ENCODE measurements around the gene TAF1C.

Gene TAF1C

GRCh38 chr16:84156342-84156784, 30.5 kb downstream of the TAF1C start:
- no peak for DNase-seq (ENCODE audit: low read depth)

- DNase-seq (ENCODE audit: low read depth) = no peak
Observed at GRCh38 chr16:84155771-84156170, 31.1 kb downstream of the TAF1C start.

GRCh38 chr16:84155226-84155625, 31.6 kb downstream of the TAF1C start:
- no peak for DNase-seq (ENCODE audit: low read depth)

GRCh38 chr16:84153660-84154214, 33.1 kb downstream of the TAF1C start:
- no peak for DNase-seq (ENCODE audit: low read depth)

GRCh38 chr16:84150926-84151325, 35.9 kb downstream of the TAF1C start:
- no peak for DNase-seq (ENCODE audit: low read depth)

- peak; percentile 71 for DNase-seq (ENCODE audit: low read depth)
Observed at GRCh38 chr16:84144859-84145639, 41.8 kb downstream of the TAF1C start, which contains the start of the genes DNAAF1 and HSDL1. TSS of gene DNAAF1 (plus strand) at chr16:84145308. CDS start at chr16:84145441, 133 bp downstream. TSS of gene HSDL1 (minus strand) at chr16:84145177. CDS start at chr16:84131321, 13,856 bp downstream.

GRCh38 chr16:84144209-84144858, 42.5 kb downstream of the TAF1C start:
- no peak for DNase-seq (ENCODE audit: low read depth)

- no peak for DNase-seq (ENCODE audit: low read depth)
Observed at GRCh38 chr16:84143784-84144199, 43.1 kb downstream of the TAF1C start.

- no peak for DNase-seq (ENCODE audit: low read depth)
Observed at GRCh38 chr16:84143081-84143480, 43.8 kb downstream of the TAF1C start.

- DNase-seq (ENCODE audit: low read depth) = no peak
Observed at GRCh38 chr16:84141143-84141670, 45.6 kb downstream of the TAF1C start.

GRCh38 chr16:84139628-84140258, 47.1 kb downstream of the TAF1C start:
- DNase-seq (ENCODE audit: low read depth) = no peak

- DNase-seq (ENCODE audit: low read depth) = peak; percentile 57
Observed at GRCh38 chr16:84138824-84139627, 47.8 kb downstream of the TAF1C start.

- no peak for DNase-seq (ENCODE audit: low read depth)
Observed at GRCh38 chr16:84138500-84138823, 48.4 kb downstream of the TAF1C start.

GRCh38 chr16:84137769-84138357, 49.0 kb downstream of the TAF1C start:
- no peak for DNase-seq (ENCODE audit: low read depth)

GRCh38 chr16:84137287-84137686, 49.6 kb downstream of the TAF1C start:
- no peak for DNase-seq (ENCODE audit: low read depth)

- DNase-seq (ENCODE audit: low read depth) = peak; percentile 29
Observed at GRCh38 chr16:84136331-84137125, 50.3 kb downstream of the TAF1C start.

- peak; percentile 30 for DNase-seq (ENCODE audit: low read depth)
Observed at GRCh38 chr16:84132527-84133285, 54.2 kb downstream of the TAF1C start.

GRCh38 chr16:84131117-84131516, 55.7 kb downstream of the TAF1C start:
- no peak for DNase-seq (ENCODE audit: low read depth)
